H9 (cell line): ENCODE results near the gene LITAF. TPM values are rescaled to one million over a fixed set of nuclear protein-coding genes. Genes with fewer than 3 reads are reported as not detected.

Source experiments
- DNase-seq: peaks from one replicate; pipeline ENCODE4 v3.0.0-alpha.2; 2017
- H2AFZ ChIP-seq: one replicate; pipeline ENCODE4 v1.6.1; 2013; ENCODE audit warnings: mild to moderate bottlenecking, low read length, control low read depth, moderate library complexity
- H2AK5ac ChIP-seq: 2 replicates; pipeline ENCODE4 v1.6.1; 2013; ENCODE audit warnings: low read length, control low read depth, mixed read lengths; ENCODE audit not compliant: insufficient read length
- H2BK120ac ChIP-seq: one replicate; pipeline ENCODE4 v1.6.1; 2013; ENCODE audit warnings: low read depth, mild to moderate bottlenecking, low read length, control low read depth, inconsistent platforms; ENCODE audit not compliant: poor library complexity, severe bottlenecking
- H2BK12ac ChIP-seq: 2 replicates; pipeline ENCODE4 v1.6.1; 2013; ENCODE audit warnings: low read length, control low read depth, mixed read lengths, low read depth; ENCODE audit not compliant: insufficient read length
- H2BK15ac ChIP-seq: 2 replicates; pipeline ENCODE4 v1.6.1; 2013; ENCODE audit warnings: low read depth, low read length, control low read depth
- H2BK20ac ChIP-seq: one replicate; pipeline ENCODE4 v1.6.1; 2013; ENCODE audit warnings: low read depth, mild to moderate bottlenecking, low read length, control low read depth, inconsistent platforms; ENCODE audit not compliant: poor library complexity, severe bottlenecking
- H2BK5ac ChIP-seq: 2 replicates; pipeline ENCODE4 v1.6.1; 2013; ENCODE audit warnings: low read length, control low read depth, mixed read lengths; ENCODE audit not compliant: insufficient read length
- H3K14ac ChIP-seq: 2 replicates; pipeline ENCODE4 v1.6.1; 2013; ENCODE audit warnings: low read length, control low read depth; ENCODE audit not compliant: insufficient read depth
- H3K18ac ChIP-seq: 2 replicates; pipeline ENCODE4 v1.6.1; 2013; ENCODE audit warnings: low read depth, mild to moderate bottlenecking, mixed read lengths, low read length, control low read depth; ENCODE audit not compliant: insufficient read length
- H3K23ac ChIP-seq: 2 replicates; pipeline ENCODE4 v1.6.1; 2013; ENCODE audit warnings: low read length, control low read depth, mixed read lengths, low read depth; ENCODE audit not compliant: insufficient read length
- H3K23me2 ChIP-seq: 2 replicates; pipeline ENCODE4 v1.6.1; 2013; ENCODE audit warnings: low read depth, mild to moderate bottlenecking, mixed read lengths, low read length, control low read depth; ENCODE audit not compliant: insufficient read length, poor library complexity, severe bottlenecking
- H3K27ac ChIP-seq: 2 replicates; pipeline ENCODE4 v1.5.1; 2013; ENCODE audit warnings: low read length, control low read depth, mixed read lengths, low read depth; ENCODE audit not compliant: insufficient read length
- H3K27me3 ChIP-seq: 2 replicates; pipeline ENCODE4 v1.6.1; 2013; ENCODE audit warnings: low read length, control low read depth, inconsistent platforms; ENCODE audit not compliant: insufficient read depth
- H3K4ac ChIP-seq: 2 replicates; pipeline ENCODE4 v1.6.1; 2013; ENCODE audit warnings: low read depth, mild to moderate bottlenecking, control low read depth, inconsistent platforms, low read length, moderate library complexity
- H3K4me1 ChIP-seq: 2 replicates; pipeline ENCODE4 v1.6.1; 2013; ENCODE audit warnings: low read length, control low read depth, inconsistent platforms; ENCODE audit not compliant: insufficient read depth
- H3K4me2 ChIP-seq: 2 replicates; pipeline ENCODE4 v1.6.1; 2013; ENCODE audit warnings: low read length, control low read depth, mixed read lengths; ENCODE audit not compliant: insufficient read length, insufficient read depth
- H3K56ac ChIP-seq: 2 replicates; pipeline ENCODE4 v1.6.1; 2013; ENCODE audit warnings: low read depth, mild to moderate bottlenecking, mixed read lengths, low read length, control low read depth; ENCODE audit not compliant: insufficient read length
- H3K79me1 ChIP-seq: 2 replicates; pipeline ENCODE4 v1.6.1; 2013; ENCODE audit warnings: low read depth, mild to moderate bottlenecking, moderate library complexity, low read length, control low read depth, inconsistent platforms; ENCODE audit not compliant: insufficient read depth, poor library complexity, severe bottlenecking
- H3K79me2 ChIP-seq: 2 replicates; pipeline ENCODE4 v1.6.1; 2013; ENCODE audit warnings: low read length, control low read depth, inconsistent platforms; ENCODE audit not compliant: insufficient read depth
- H3K9ac ChIP-seq: 2 replicates; pipeline ENCODE4 v1.6.1; 2013; ENCODE audit warnings: low read length, control low read depth, mixed read lengths; ENCODE audit not compliant: insufficient read length; ENCODE audit errors: extremely low read depth
- H3K9me3 ChIP-seq: one replicate; pipeline ENCODE4 v1.6.1; 2013; ENCODE audit warnings: low read depth, low read length, inconsistent platforms; ENCODE audit not compliant: control insufficient read depth
- H3T11ph ChIP-seq: one replicate; pipeline ENCODE4 v1.6.1; 2013; ENCODE audit warnings: mild to moderate bottlenecking, low read length, control low read depth, inconsistent platforms
- H4K20me1 ChIP-seq: one replicate; pipeline ENCODE4 v1.6.1; 2013; ENCODE audit not compliant: control insufficient read depth, insufficient read length, insufficient read depth
- H4K5ac ChIP-seq: 2 replicates; pipeline ENCODE4 v1.6.1; 2013; ENCODE audit warnings: low read depth, mild to moderate bottlenecking, mixed read lengths, low read length, control low read depth; ENCODE audit not compliant: insufficient read length
- H4K8ac ChIP-seq: replicated peaks from 2 replicates; pipeline ENCODE4 v1.6.1; 2013; ENCODE audit warnings: low read length, control low read depth, mixed read lengths, low read depth; ENCODE audit not compliant: insufficient read length
- H4K91ac ChIP-seq: 2 replicates; pipeline ENCODE4 v1.6.1; 2013; ENCODE audit warnings: low read depth, mild to moderate bottlenecking, moderate library complexity, mixed read lengths, low read length, control low read depth; ENCODE audit not compliant: insufficient read length
- H3K27ac Mint-ChIP-seq, 3 experiments: 2 replicates in 2 of 3; 3 replicates in 1 of 3; pipeline ENCODE4 v1.8.0; 2020 to 2021; ENCODE audit warnings: mixed read lengths in 3 of 3, mild to moderate bottlenecking in 1 of 3, moderate library complexity in 1 of 3
- H3K27me3 Mint-ChIP-seq: 2 replicates; pipeline ENCODE4 v1.8.0; 2021; ENCODE audit warnings: low read depth, mild to moderate bottlenecking, moderate library complexity, mixed read lengths
- H3K36me3 Mint-ChIP-seq, 3 experiments: 2 replicates in 2 of 3; 3 replicates in 1 of 3; pipeline ENCODE4 v1.8.0; 2020 to 2021; ENCODE audit warnings: low read depth in 3 of 3, mixed read lengths in 3 of 3; ENCODE audit not compliant: insufficient read depth in 1 of 3
- H3K4me1 Mint-ChIP-seq, 2 experiments: 2 replicates each; pipeline ENCODE4 v1.8.0; 2020; ENCODE audit warnings: mixed read lengths in 2 of 2
- H3K4me3 Mint-ChIP-seq, 2 experiments: 2 replicates in 1 of 2; 3 replicates in 1 of 2; pipeline ENCODE4 v1.8.0; 2020 to 2021; ENCODE audit warnings: mild to moderate bottlenecking in 2 of 2, mixed read lengths in 2 of 2, moderate library complexity in 1 of 2
- H3K9me3 Mint-ChIP-seq, 2 experiments: 2 replicates in 1 of 2; 3 replicates in 1 of 2; pipeline ENCODE4 v1.8.0; 2020; ENCODE audit warnings: mild to moderate bottlenecking in 2 of 2, mixed read lengths in 2 of 2, moderate library complexity in 1 of 2
- WGBS: extraction: QIAGEN DNeasy Blood & Tissue Kit; methylation state at CpG from one replicate; pipeline ENCODE4 v1.1.7; 2013; ENCODE audit warnings: missing lambda C conversion rate, low lambda C conversion rate, mixed read lengths; ENCODE audit not compliant: insufficient read length; ENCODE audit errors: extremely low coverage; 5-methylcytosine and 5-hydroxymethylcytosine counted together
- total RNA-seq: library from RNA; stranded (reverse); gene quantifications from 2 replicates; pipeline ENCODE4 v1.2.1, GENCODE V29; 2021
- TF ChIP-seq, protein P1 (sequence below): fragments of 200-600 bp; sonication (generic); conservative IDR thresholded peaks from 3 replicates; pipeline ENCODE4 v1.8.0; 2021; ENCODE audit warnings: antibody characterized with exemption, mild to moderate bottlenecking

LITAF gene
- total RNA-seq, 1 experiment from 2014 or later = 249 TPM

DNA sequence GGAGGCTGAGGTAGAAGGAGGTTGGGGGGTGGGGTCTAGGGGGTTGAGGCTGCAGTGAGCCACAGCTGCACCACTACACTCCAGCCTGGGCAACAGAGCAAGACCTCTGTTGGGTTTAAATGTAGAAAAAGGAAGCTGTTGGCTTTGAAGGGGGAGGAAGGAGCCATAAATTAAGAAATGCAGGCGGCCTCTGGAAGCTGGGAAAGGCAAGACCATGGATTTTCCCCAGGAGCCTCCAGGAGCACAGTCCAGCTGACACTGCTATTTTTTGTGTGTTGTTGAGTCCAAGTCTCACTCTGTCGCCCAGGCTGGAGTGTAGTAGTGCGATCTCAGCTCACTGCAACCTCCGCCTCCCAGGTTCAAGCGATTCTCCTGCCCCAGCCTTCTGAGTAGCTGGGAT is 15.9 kb downstream of the LITAF start:
- Histone ChIP-seq H2BK20ac (no peak overlapping the region), H2BK5ac (no peak overlapping the region), H3K79me1 (no peaks in the 10 kb centered on the region), H3K4me1 (no peaks in the 10 kb centered on the region), H3K27ac (no peak overlapping the region), H3K9ac (no peak overlapping the region), H3K9me3 (no peaks in the 10 kb centered on the region), H3K56ac (no peak overlapping the region), H4K20me1 (no peaks in the 10 kb centered on the region), H3T11ph (no peak overlapping the region), H2BK120ac (no peak overlapping the region), H3K27me3 (no peaks in the 10 kb centered on the region), H4K8ac (no peak overlapping the region), H3K18ac (no peak overlapping the region), H2BK15ac (no peak overlapping the region), H4K5ac (no peak overlapping the region), H4K91ac (no peak overlapping the region), H3K23me2 (no peaks in the 10 kb centered on the region), H3K14ac (no peak overlapping the region), H2AFZ (no peak overlapping the region), H2AK5ac (no peak overlapping the region), H3K4me2 (no peak overlapping the region), H3K23ac (no peak overlapping the region), H2BK12ac (no peak overlapping the region), H3K4ac (no peak overlapping the region), H3K79me2 (peaks cover 3% of the 10 kb centered on the region; the same call in 1 of the 2 replicates)
- TF ChIP-seq, protein P1, sequence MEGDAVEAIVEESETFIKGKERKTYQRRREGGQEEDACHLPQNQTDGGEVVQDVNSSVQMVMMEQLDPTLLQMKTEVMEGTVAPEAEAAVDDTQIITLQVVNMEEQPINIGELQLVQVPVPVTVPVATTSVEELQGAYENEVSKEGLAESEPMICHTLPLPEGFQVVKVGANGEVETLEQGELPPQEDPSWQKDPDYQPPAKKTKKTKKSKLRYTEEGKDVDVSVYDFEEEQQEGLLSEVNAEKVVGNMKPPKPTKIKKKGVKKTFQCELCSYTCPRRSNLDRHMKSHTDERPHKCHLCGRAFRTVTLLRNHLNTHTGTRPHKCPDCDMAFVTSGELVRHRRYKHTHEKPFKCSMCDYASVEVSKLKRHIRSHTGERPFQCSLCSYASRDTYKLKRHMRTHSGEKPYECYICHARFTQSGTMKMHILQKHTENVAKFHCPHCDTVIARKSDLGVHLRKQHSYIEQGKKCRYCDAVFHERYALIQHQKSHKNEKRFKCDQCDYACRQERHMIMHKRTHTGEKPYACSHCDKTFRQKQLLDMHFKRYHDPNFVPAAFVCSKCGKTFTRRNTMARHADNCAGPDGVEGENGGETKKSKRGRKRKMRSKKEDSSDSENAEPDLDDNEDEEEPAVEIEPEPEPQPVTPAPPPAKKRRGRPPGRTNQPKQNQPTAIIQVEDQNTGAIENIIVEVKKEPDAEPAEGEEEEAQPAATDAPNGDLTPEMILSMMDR = no peak
- DNase-seq = no peak
- Mint-ChIP-seq H3K27ac (no peak overlapping the region; a peak in 1 of 7 replicates), H3K9me3 (peaks cover 0 to 7% of the 10 kb centered on the region in 2 experiments; a peak in 1 of 5 replicates), H3K36me3 (peaks cover 0 to 52% (median 43%) of the 10 kb centered on the region in 3 experiments; a peak in 6 of 7 replicates), H3K4me1 (peaks cover 34 to 49% of the 10 kb centered on the region in 2 experiments), H3K4me3 (no peak overlapping the region), H3K27me3 (no peaks in the 10 kb centered on the region)
- no CpG with 5 or more reads among the region's 5 CpGs for WGBS
